PC-3 (cell line): ENCODE results near the gene TANGO2. TPM values are rescaled to one million over a fixed set of nuclear protein-coding genes. Genes with fewer than 3 reads are reported as not detected.

Source experiments
- ATAC-seq: fragments of 200-7000 bp; cut with Tn5 transposase; 2 replicates; pipeline ENCODE4 v1.9.1; 2020; ENCODE audit warnings: mild to moderate bottlenecking, moderate library complexity
- BruUV-seq: library from RNA; stranded (reverse); fragments of 400-500 nt; replicated peaks from 2 replicates; lab custom pipeline; 2021; lab: Mats Ljungman, UMichigan
- CTCF ChIA-PET: fragments of 300-600 bp; sonication (Branson Sonifier 250); formaldehyde crosslinking; loops from one replicate; lab custom pipeline; 2022; ENCODE audit warnings: antibody characterized with exemption; lab: Charles Lee
- POLR2A ChIA-PET: fragments of 300-600 bp; sonication (Branson Sonifier 250); formaldehyde crosslinking; loops from one replicate; lab custom pipeline; 2022; ENCODE audit warnings: antibody characterized with exemption; ENCODE audit not compliant: unreplicated experiment; lab: Charles Lee
- DNase-seq: peaks from one replicate; pipeline ENCODE4 v3.0.0-alpha.2; 2015
- H2AFZ ChIP-seq: fragments of 300-600 bp; sonication (generic); 2 replicates; pipeline ENCODE4 v1.6.0; 2016; ENCODE audit warnings: antibody characterized with exemption, low read length
- H3F3A ChIP-seq: fragments of 300-600 bp; sonication (generic); one replicate; pipeline ENCODE4 v1.6.0; 2017; ENCODE audit warnings: antibody characterized with exemption, low read length, control low read depth, mild to moderate bottlenecking; ENCODE audit not compliant: unreplicated experiment
- H3K27ac ChIP-seq: fragments of 300-600 bp; sonication (generic); 2 replicates; pipeline ENCODE4 v1.5.1; 2016; ENCODE audit warnings: mild to moderate bottlenecking, low read length
- H3K27me3 ChIP-seq: fragments of 300-600 bp; sonication (generic); 2 replicates; pipeline ENCODE4 v1.6.1; 2016; ENCODE audit warnings: low read length, mixed read lengths
- H3K36me3 ChIP-seq: fragments of 300-600 bp; sonication (generic); 2 replicates; pipeline ENCODE4 v1.6.1; 2016; ENCODE audit warnings: low read depth, mixed run types, low read length, mixed read lengths
- H3K4me1 ChIP-seq: fragments of 300-600 bp; sonication (generic); 2 replicates; pipeline ENCODE4 v1.5.1; 2016; ENCODE audit warnings: low read length; ENCODE audit not compliant: insufficient read depth
- H3K4me2 ChIP-seq: fragments of 300-600 bp; sonication (generic); 2 replicates; pipeline ENCODE4 v1.6.0; 2016; ENCODE audit warnings: low read length
- H3K4me3 ChIP-seq: fragments of 300-600 bp; sonication (generic); 2 replicates; pipeline ENCODE4 v1.5.1; 2016; ENCODE audit warnings: mild to moderate bottlenecking, low read length, mixed read lengths
- H3K79me2 ChIP-seq: fragments of 300-600 bp; sonication (generic); 2 replicates; pipeline ENCODE4 v1.6.1; 2017; ENCODE audit warnings: low read length, mixed read lengths
- H3K9ac ChIP-seq: fragments of 300-600 bp; sonication (generic); 2 replicates; pipeline ENCODE4 v1.6.0; 2016; ENCODE audit warnings: mild to moderate bottlenecking, low read length
- H3K9me2 ChIP-seq: fragments of 300-600 bp; sonication (generic); replicated peaks from 2 replicates; pipeline ENCODE4 v1.6.1; 2016; ENCODE audit warnings: mixed run types, low read length, mixed read lengths
- H3K9me3 ChIP-seq: fragments of 300-600 bp; sonication (generic); 2 replicates; pipeline ENCODE4 v1.6.1; 2016; ENCODE audit warnings: low read length, mixed read lengths
- H4K20me1 ChIP-seq: fragments of 300-600 bp; sonication (generic); 2 replicates; pipeline ENCODE4 v1.6.1; 2016; ENCODE audit warnings: low read length, mixed read lengths
- EZH2 ChIP-seq: fragments of 300-600 bp; sonication (generic); IDR thresholded peaks from one replicate; pipeline ENCODE4 v1.6.1; 2017; ENCODE audit warnings: antibody characterized with exemption, mild to moderate bottlenecking, low read length; ENCODE audit not compliant: unreplicated experiment
- EZH2phosphoT487 ChIP-seq: fragments of 300-600 bp; sonication (generic); IDR thresholded peaks from 2 replicates; pipeline ENCODE4 v1.6.1; 2018; ENCODE audit warnings: mild to moderate bottlenecking, antibody characterized with exemption, low read length, borderline replicate concordance
- intact Hi-C: fragments of 100-400 bp; cut with micrococcal nuclease; formaldehyde crosslinking; loops from 2 replicates; pipeline ENCODE4 v1.9.0; 2023
- total RNA-seq: library from RNA; depleted of rRNA; stranded (reverse); fragments of >200 nt; gene quantifications from 2 replicates; pipeline ENCODE4 v1.2.3, GENCODE V29; 2014
- TF ChIP-seq, protein P1 (sequence below): fragments of 300-600 bp; sonication (generic); conservative IDR thresholded peaks from 2 replicates; pipeline ENCODE4 v1.5.1; 2017; ENCODE audit warnings: antibody characterized with exemption, low read depth, mild to moderate bottlenecking, low read length

Gene TANGO2
- total RNA-seq, 1 experiment from 2014 or later: 23.5 TPM

DNA sequence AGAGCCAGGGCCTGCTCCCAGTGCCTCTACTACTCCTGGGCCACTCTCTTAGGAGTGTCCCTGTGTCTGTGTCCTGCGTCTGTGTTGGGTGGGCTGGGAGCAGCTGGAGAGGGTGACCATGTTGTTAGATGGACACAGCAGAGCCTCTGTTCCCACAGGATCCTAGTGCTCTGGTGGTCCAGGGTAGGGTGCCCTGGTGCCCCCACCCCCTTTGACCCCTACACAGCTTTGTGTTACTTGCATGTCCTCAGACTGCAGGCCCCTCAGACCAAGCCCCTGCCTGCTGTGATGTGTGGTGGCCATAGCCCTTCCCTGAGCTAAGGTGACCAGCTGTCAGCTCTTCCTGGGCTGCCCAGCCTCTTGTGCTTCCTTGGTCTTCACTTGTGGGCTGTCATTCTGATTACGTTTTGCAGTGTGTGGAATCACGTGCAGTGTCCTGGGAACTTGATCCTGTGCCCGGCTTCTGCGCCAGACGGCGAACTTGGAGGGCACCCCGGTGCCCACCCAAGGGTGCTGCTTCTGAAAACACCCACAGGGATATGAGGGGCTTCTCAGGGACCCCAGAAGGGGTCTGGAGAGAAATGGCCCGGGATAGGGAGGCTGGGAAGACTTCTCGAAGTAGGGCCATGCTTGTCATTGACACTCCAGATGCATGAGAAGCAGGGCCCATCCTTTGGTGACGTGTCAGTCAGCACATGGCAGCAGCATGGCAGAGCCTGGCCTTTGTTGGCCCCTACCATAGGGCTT, 1.5 kb downstream of the TANGO2 start:
- no peaks in the 10 kb centered on the region for H3K36me3 ChIP-seq
- H3K9me3 ChIP-seq: no peaks in the 10 kb centered on the region
- peak overlapping the region; percentile 67 for H3K27ac ChIP-seq
- H3F3A ChIP-seq: no peaks in the 10 kb centered on the region
- peak overlapping the region; percentile 87 for H3K4me2 ChIP-seq
- H3K79me2 ChIP-seq: peaks cover 24% of the 10 kb centered on the region
- intact Hi-C loops: no loop called here
- H4K20me1 ChIP-seq: no peaks in the 10 kb centered on the region
- CTCF ChIA-PET: no interaction called here
- H3K4me1 ChIP-seq: peaks cover 17% of the 10 kb centered on the region
- no peaks in the 10 kb centered on the region for H3K9me2 ChIP-seq
- no peak overlapping the region for H2AFZ ChIP-seq
- no peak for DNase-seq
- no peak for ATAC-seq
- TF ChIP-seq, protein P1, sequence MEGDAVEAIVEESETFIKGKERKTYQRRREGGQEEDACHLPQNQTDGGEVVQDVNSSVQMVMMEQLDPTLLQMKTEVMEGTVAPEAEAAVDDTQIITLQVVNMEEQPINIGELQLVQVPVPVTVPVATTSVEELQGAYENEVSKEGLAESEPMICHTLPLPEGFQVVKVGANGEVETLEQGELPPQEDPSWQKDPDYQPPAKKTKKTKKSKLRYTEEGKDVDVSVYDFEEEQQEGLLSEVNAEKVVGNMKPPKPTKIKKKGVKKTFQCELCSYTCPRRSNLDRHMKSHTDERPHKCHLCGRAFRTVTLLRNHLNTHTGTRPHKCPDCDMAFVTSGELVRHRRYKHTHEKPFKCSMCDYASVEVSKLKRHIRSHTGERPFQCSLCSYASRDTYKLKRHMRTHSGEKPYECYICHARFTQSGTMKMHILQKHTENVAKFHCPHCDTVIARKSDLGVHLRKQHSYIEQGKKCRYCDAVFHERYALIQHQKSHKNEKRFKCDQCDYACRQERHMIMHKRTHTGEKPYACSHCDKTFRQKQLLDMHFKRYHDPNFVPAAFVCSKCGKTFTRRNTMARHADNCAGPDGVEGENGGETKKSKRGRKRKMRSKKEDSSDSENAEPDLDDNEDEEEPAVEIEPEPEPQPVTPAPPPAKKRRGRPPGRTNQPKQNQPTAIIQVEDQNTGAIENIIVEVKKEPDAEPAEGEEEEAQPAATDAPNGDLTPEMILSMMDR: no peak
- no peak for TF ChIP-seq EZH2
- TF ChIP-seq EZH2phosphoT487: no peak
- POLR2A ChIA-PET: no interaction called here
- H3K9ac ChIP-seq: peak overlapping the region; percentile 90
- no peaks in the 10 kb centered on the region for H3K27me3 ChIP-seq
- peak overlapping the region; percentile 85 for H3K4me3 ChIP-seq
- BruUV-seq: no TSS peak

DNA sequence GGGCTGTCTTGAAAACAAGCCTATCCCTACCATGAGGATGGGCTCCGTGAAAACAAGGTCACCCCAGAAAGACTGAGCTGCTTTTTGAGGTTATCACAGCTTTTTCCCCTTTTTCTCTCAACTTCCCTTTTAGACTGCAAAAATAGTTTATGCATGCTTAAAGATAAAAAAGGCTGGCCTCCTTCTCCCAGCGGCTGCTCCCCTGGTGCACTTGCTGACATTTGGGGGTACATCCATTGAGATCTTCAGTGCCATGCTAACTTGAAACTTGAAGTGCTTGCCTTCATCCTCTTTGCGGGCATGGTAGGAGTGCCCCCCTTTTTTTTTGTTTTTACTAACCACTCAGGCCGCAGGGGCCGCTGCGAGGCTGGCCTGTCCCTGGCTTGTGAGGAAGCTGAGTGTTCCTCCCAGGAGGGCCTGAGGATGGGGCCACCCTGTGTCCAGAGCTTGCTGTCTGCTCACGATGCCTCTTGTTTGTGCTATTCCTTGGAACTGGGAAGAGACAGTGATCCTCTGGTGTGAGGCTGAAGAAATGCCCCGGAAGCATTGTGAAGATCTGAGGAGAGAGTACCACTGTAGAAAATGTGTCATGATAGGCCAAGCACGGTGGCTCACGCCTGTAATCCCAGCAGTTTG, 2.2 kb downstream of the TANGO2 start:
- Histone ChIP-seq H3K27ac (no peak overlapping the region), H3K9me2 (no peaks in the 10 kb centered on the region), H3K79me2 (peaks cover 24% of the 10 kb centered on the region), H3K9ac (no peak overlapping the region), H3K4me2 (0 out of 2 replicates have a peak overlapping the region, but pooled peaks have one; percentile 87), H2AFZ (no peak overlapping the region), H3K36me3 (no peaks in the 10 kb centered on the region), H3K9me3 (no peaks in the 10 kb centered on the region), H3K4me1 (peaks cover 17% of the 10 kb centered on the region), H3F3A (no peaks in the 10 kb centered on the region), H3K4me3 (no peak overlapping the region), H4K20me1 (no peaks in the 10 kb centered on the region), H3K27me3 (no peaks in the 10 kb centered on the region)
- TF ChIP-seq EZH2 (no peak), EZH2phosphoT487 (no peak)
- TF ChIP-seq, protein P1: no peak
- intact Hi-C loops: no loop called here
- DNase-seq (no peak), ATAC-seq (no peak)
- CTCF ChIA-PET: no interaction called here
- POLR2A ChIA-PET: no interaction called here
- no TSS peak for BruUV-seq

DNA sequence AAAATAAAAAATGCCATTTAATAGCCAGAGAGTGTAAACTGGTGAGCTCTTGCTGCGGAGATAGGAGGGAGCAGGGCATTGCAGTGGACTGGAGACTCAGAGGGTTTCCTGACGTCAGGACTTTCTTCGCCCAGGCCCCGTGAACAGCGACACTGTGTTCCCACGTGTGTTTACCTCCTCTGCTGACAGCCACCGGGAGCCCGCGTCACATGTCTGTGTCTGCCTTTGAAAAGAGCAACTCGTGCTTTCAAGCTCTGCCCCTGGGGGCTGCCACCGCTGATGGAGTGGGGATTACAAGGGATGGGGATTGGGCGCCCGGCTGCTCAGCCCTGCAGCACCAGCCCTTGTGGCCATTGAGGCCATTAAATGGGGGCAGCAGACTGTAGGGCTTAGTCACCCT, 3.3 kb downstream of the TANGO2 start:
- ChIA-PET POLR2A (no interaction called here), CTCF (no interaction called here)
- H3K9me2 ChIP-seq: no peaks in the 10 kb centered on the region
- H4K20me1 ChIP-seq: no peaks in the 10 kb centered on the region
- H3K4me1 ChIP-seq: peaks cover 17% of the 10 kb centered on the region
- TF ChIP-seq EZH2phosphoT487 (no peak), EZH2 (no peak)
- TF ChIP-seq, protein P1: no peak
- no peak overlapping the region for H3K27ac ChIP-seq
- no peak overlapping the region for H3K4me2 ChIP-seq
- intact Hi-C loops: no loop called here
- ATAC-seq (no peak), DNase-seq (no peak)
- peaks cover 32% of the 10 kb centered on the region for H3K79me2 ChIP-seq
- no peaks in the 10 kb centered on the region for H3K9me3 ChIP-seq
- no peaks in the 10 kb centered on the region for H3K36me3 ChIP-seq
- H3F3A ChIP-seq: no peaks in the 10 kb centered on the region
- H2AFZ ChIP-seq: no peak overlapping the region
- no peaks in the 10 kb centered on the region for H3K27me3 ChIP-seq
- no peak overlapping the region for H3K9ac ChIP-seq
- no peak overlapping the region for H3K4me3 ChIP-seq
- no TSS peak for BruUV-seq
